Stimulated activated CD4-positive, alpha-beta T cell treated with anti-CD3 and anti-CD28 coated beads, Interleukin-1b, Interleukin-23, amount 100 ng/mL, for 1 hour (primary cell): ENCODE data around the gene OR10S1.
"Not testable (repeated sequence)": the region's sequence is repeated elsewhere in the genome, so short reads cannot be mapped to it uniquely, and the experiment has no call there.

Source experiments
- DNase-seq, 2 donors: peaks; one replicate each; pipeline ENCODE4 v3.0.0-alpha.2; 2020; ENCODE audit warnings: low read depth in 2 of 2

OR10S1 gene, protein sequence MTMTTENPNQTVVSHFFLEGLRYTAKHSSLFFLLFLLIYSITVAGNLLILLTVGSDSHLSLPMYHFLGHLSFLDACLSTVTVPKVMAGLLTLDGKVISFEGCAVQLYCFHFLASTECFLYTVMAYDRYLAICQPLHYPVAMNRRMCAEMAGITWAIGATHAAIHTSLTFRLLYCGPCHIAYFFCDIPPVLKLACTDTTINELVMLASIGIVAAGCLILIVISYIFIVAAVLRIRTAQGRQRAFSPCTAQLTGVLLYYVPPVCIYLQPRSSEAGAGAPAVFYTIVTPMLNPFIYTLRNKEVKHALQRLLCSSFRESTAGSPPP

DNA sequence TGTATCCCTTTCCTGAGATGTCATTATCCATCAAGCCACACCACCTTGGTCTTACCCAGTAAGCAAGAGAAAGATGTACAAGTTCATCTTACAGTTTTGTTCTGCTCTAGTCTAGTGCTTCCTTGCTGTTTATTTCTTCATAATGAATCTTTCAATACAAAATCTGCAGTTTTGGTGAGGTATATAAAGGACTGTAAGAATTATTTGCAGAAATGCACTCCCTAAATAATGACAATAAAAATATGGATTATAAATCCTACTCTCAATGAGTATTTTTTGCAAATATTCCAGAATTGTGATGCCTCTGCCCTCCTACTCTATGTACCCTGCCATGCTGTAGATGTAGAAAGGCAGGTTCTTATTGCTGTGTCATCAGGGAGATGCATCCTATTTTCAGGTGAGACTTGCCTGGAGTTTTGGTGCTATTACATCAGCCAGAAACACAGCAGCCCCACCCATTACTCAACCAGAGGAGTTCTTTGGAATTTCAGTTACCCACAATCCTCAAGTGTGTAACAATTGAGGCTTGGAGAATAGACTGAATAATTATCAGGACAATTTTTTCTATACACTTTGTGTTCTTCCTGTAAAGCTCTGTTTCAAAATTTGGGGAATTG lies at the start of gene OR10S1:
Gene OR10S1, minus strand, starts transcription at position 51 of the 617 bp plus-strand sequence. CDS start 117 bp downstream, outside the sequence.
- DNase-seq, result no peak

DNA sequence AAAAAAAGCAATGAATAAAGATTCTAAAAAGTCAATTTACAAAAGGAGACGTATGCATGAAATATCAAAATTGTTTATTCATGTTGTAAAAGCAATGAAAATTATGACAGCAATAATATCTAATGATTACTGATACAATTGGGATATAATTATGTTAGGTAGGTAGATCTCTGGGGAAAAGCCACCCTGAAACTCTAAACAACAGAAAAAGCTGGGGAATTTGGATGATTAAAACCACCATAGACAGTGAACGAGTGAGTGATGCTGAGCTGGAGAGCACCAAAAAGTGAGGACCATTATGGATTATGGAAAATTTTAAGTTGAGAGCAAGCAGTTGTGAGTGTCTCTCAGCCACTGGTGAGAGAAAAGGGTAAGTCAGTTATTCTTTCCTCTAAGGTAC lies 48.9 kb upstream of the OR10S1 start, which contains the start of gene OR10G8:
Gene OR10G8, plus strand, starts transcription at position 301 of the 400 bp plus-strand sequence. CDS start 2,825 bp downstream, outside the sequence.
- DNase-seq, result no peak

DNA sequence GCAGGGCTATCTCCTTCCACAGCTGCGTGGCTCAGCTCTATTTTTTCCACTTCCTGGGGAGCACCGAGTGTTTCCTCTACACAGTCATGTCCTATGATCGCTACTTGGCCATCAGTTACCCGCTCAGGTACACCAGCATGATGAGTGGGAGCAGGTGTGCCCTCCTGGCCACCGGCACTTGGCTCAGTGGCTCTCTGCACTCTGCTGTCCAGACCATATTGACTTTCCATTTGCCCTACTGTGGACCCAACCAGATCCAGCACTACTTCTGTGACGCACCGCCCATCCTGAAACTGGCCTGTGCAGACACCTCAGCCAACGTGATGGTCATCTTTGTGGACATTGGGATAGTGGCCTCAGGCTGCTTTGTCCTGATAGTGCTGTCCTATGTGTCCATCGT lies 38.3 kb upstream of the OR10S1 start:
- not testable (repeated sequence) for DNase-seq

DNA sequence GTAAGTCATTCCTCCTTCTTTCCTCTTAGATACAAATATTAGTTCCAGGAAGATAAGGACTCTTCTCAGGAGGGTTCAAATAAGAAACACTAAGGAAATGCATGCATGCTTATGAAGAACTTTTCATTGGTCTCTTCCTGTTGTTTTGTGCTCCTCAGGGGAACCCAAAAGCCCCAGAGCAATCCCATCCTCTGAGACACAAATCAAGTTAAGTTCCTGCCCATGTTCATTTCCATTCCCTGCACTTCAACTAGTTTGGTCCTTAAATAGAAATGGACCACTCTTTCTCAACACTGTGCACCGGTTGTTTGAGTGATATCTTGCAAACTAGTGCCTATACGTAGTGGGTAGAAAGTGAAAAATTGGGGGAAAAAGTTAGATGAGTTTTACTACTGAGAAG lies 35.1 kb upstream of the OR10S1 start, which contains the start of gene OR10G4:
Gene OR10G4, plus strand, starts transcription at position 301 of the 400 bp plus-strand sequence. CDS start 2,578 bp downstream, outside the sequence.
- no peak for DNase-seq

DNA sequence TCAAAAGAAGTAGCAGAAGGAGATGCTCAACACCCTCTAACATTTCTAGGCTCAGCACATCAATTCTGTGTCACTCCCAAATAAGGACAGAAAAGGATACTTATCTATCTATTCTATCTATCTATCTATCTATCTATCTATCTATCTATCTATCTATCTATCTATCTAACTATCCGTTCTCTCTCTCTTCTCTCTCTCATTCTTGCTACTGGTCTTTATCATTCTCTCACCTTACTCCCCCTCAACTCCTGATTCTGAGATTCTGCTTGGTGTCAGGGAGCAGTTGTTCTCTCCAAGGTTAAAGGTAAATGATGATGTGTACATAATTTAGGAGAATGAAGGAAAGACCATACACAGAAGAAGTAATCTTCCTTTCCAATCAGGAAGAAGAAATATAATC lies 17.5 kb upstream of the OR10S1 start, which contains the start of gene OR10G6:
Gene OR10G6, minus strand, starts transcription at position 43 of the 400 bp plus-strand sequence. Its CDS starts 0 bp downstream, at position 43.
- no peak for DNase-seq

DNA sequence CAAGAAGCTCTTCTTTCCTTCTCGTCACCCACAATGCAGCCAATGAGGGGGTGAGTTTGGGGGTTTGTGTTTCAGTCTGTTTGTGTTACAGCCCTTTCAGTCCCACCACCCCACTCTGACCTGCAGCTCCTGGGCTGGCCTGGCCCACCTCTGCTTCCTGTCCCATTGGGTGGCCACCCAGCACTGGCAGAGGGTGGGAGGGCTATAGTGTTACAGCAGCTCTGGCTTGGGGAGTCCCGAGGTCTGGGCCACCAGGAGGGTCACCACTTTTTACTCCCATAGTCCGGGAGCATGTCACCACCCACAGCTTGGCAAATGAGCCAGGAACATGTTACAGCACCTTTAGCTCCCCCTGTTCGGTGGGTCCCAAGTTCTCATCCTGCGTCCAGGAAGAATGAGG lies 1.7 kb upstream of the OR10S1 start:
- DNase-seq, result no peak

DNA sequence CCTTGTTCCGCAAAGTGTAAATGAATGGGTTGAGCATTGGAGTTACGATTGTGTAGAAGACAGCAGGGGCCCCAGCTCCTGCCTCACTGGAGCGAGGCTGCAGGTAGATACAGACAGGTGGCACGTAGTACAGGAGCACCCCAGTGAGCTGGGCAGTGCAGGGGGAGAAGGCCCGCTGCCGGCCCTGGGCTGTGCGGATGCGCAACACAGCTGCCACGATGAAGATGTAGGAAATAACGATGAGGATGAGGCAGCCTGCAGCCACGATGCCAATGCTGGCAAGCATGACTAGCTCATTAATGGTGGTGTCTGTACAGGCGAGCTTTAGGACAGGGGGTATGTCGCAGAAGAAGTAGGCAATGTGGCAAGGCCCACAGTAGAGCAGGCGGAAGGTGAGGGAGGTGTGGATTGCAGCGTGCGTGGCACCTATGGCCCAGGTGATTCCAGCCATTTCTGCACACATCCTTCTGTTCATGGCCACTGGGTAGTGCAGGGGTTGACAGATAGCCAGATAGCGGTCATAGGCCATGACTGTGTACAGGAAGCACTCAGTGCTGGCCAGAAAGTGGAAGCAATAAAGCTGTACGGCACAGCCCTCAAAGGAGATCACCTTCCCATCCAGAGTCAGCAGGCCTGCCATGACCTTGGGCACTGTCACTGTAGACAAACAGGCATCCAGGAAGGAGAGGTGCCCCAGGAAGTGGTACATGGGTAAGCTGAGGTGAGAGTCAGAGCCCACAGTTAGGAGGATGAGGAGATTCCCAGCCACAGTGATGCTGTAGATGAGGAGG lies 616 bp downstream of the OR10S1 start:
- DNase-seq, result no peak

DNA sequence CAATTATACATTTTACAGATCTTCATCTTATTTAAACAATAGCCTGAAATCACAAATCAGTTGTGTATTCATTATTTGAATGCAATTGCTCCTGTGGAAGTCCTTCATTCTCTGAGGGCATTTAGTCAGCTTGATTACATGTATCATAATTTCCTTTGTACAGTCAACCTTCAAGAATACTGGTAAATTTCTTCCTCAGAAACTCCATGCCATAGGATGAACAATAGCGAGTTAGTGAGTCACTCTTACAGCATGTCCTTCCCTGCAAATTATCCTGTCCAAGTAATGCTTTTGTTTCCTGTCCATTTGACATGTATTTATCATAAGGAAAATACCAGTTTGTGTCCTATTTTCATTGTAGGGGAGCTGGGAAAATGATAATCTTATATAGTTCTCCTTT lies 3.8 kb downstream of the OR10S1 start:
- no peak for DNase-seq

DNA sequence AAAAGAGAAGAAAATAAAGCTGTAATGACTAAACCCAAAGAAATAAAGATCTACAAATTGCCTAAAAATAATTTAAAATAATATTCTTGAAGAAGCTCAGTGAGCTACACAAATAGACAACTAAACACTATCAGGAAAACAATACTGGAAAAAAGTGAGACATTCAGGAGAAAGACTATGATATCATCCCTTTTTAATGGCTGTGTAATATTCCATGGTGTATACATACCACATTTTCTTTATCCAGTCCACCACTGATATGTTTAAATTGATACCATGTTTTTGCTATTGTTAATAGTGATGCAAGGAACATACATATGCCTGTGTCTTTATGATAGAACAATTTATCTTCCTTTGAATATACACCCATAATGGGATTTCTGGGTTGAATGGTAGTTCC lies 20.8 kb downstream of the OR10S1 start:
- DNase-seq, result no peak

DNA sequence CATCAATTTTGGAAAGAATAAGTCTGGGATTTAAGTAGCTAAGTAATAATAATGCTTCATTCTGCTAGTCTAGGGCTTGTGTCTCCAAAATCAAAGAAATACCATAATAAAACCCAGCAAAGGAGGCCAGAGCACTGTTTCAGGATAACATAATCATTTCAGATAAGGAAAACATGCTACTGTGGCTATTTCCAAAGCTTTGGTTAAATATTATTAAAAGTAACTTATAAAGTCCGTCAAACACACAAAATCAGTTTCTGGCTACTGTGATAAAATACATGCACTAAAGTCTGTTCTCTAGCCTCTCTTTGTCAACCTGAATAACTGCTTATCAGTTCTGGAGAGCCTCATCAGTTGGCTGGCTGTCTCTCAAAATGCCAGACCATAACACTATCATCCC lies 32.4 kb downstream of the OR10S1 start:
- no peak for DNase-seq

DNA sequence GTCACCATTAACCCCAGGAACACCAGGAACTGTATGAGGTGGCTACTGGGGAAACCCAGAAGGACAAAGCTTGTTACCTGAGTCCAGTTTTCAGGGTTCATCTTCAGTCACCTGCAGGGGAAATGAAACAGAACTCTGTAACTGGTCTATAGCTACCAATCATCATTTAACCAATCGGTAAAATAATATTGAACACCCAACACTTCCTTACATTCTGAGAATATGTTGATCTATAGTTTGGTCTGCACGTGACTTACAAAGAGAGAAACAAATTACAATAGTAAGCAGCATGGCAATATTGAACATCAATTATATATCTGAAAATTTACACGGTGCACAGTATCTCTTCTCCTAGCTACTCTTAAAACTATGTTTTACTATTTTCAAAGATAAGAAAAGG lies 33.8 kb downstream of the OR10S1 start, which contains the start of gene OR6T1:
Gene OR6T1, minus strand, starts transcription at position 101 of the 400 bp plus-strand sequence. Its CDS starts 0 bp downstream, at position 101.
- no peak for DNase-seq

DNA sequence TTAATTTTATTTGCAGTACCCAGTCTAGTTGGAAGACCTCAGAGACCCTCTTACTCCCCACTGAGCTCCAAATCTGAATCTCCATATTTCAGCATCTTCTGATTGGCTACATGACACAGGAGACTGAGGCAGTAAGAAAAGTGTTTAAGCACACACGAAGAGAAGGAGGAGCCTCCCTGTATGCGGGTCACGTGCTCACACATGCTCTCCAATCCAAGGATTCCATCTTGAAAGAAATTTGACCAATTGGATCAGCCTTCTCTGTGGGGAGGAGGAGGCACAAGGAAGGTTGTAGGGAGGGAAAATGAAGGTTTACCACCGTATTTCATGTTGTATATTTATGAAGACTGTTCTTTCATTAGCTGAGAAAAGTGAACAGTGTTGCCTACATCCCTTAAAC lies 35.2 kb downstream of the OR10S1 start:
- DNase-seq, result no peak

DNA sequence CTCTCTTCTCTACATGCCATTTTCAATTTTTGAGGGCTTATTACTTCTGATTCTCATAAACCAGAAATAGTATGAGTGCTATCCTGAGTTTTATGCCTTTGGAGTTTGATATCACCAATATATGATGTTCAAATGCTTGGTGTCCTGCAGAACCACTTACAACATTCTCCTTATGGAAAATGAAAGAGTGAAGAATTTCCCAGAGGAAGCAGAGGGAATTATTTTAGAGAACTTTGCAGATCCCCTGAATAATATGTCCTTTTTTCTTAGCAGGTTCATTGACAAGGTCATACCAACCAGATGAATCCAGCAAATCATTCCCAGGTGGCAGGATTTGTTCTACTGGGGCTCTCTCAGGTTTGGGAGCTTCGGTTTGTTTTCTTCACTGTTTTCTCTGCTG lies 38.3 kb downstream of the OR10S1 start, which contains the start of gene OR4D5:
Gene OR4D5, plus strand, starts transcription at position 301 of the 400 bp plus-strand sequence. Its CDS starts 0 bp downstream, at position 301.
- no peak for DNase-seq
